ENCODE data around the gene S100A3.

Gene S100A3

GRCh38 chr1:153560771-153561465 is 11.9 kb upstream of the S100A3 start:
- Histone ChIP-seq H3K79me2 (ENCODE audit: insufficient read depth, low read length) (no peaks in the 10 kb centered on the region), H4K20me1 (ENCODE audit: insufficient read depth, low read length) (no peaks in the 10 kb centered on the region), H2AFZ (ENCODE audit: low read depth, low read length) (no peak overlapping the region), H3K9ac (ENCODE audit: low read depth, low read length) (no peak overlapping the region), H3K9me3 (ENCODE audit: insufficient read depth, low read length, severe bottlenecking) (no peaks in the 10 kb centered on the region), H3K4me2 (ENCODE audit: insufficient read depth, low read length) (no peak overlapping the region), H3K27me3 (ENCODE audit: insufficient read depth, low read length, poor library complexity) (no peaks in the 10 kb centered on the region), H3K4me1 (ENCODE audit: insufficient read depth, low read length) (no peaks in the 10 kb centered on the region), H3K36me3 (ENCODE audit: insufficient read depth, low read length) (no peaks in the 10 kb centered on the region), H3K4me3 (ENCODE audit: low read depth in 1 of 2, low read length in 2 of 2) (no peak overlapping the region), H3K27ac (ENCODE audit: low read length) (no peak overlapping the region)
- ATAC-seq (ENCODE audit: insufficient read depth, low read depth) (no peak), DNase-seq (no peak)
- TF ChIP-seq EZH2 (IDR thresholded peaks at IDR 0.05; ENCODE audit: borderline replicate concordance, low read depth, low read length, severe bottlenecking) = no peak
- TF ChIP-seq, protein P1, sequence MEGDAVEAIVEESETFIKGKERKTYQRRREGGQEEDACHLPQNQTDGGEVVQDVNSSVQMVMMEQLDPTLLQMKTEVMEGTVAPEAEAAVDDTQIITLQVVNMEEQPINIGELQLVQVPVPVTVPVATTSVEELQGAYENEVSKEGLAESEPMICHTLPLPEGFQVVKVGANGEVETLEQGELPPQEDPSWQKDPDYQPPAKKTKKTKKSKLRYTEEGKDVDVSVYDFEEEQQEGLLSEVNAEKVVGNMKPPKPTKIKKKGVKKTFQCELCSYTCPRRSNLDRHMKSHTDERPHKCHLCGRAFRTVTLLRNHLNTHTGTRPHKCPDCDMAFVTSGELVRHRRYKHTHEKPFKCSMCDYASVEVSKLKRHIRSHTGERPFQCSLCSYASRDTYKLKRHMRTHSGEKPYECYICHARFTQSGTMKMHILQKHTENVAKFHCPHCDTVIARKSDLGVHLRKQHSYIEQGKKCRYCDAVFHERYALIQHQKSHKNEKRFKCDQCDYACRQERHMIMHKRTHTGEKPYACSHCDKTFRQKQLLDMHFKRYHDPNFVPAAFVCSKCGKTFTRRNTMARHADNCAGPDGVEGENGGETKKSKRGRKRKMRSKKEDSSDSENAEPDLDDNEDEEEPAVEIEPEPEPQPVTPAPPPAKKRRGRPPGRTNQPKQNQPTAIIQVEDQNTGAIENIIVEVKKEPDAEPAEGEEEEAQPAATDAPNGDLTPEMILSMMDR (IDR thresholded peaks at IDR 0.05; ENCODE audit: borderline replicate concordance, extremely low read depth, low read length, poor library complexity, severe bottlenecking) = no peak

- no peaks in the 10 kb centered on the region for H3K27me3 ChIP-seq (ENCODE audit: insufficient read depth, low read length, poor library complexity)
- no peak overlapping the region for H2AFZ ChIP-seq (ENCODE audit: low read depth, low read length)
- no peak overlapping the region for H3K4me2 ChIP-seq (ENCODE audit: insufficient read depth, low read length)
- H3K79me2 ChIP-seq (ENCODE audit: insufficient read depth, low read length) = no peaks in the 10 kb centered on the region
- no peaks in the 10 kb centered on the region for H3K4me1 ChIP-seq (ENCODE audit: insufficient read depth, low read length)
- ATAC-seq (ENCODE audit: insufficient read depth, low read depth) = no peak
- DNase-seq = no peak
- H3K36me3 ChIP-seq (ENCODE audit: insufficient read depth, low read length) = no peaks in the 10 kb centered on the region
- no peak overlapping the region for H3K4me3 ChIP-seq (ENCODE audit: low read depth in 1 of 2, low read length in 2 of 2)
- TF ChIP-seq, protein P1 (IDR thresholded peaks at IDR 0.05; ENCODE audit: borderline replicate concordance, extremely low read depth, low read length, poor library complexity, severe bottlenecking) = no peak
- TF ChIP-seq EZH2 (IDR thresholded peaks at IDR 0.05; ENCODE audit: borderline replicate concordance, low read depth, low read length, severe bottlenecking) = no peak
- H3K9ac ChIP-seq (ENCODE audit: low read depth, low read length) = no peak overlapping the region
- H4K20me1 ChIP-seq (ENCODE audit: insufficient read depth, low read length) = no peaks in the 10 kb centered on the region
- H3K27ac ChIP-seq (ENCODE audit: low read length) = no peak overlapping the region
- H3K9me3 ChIP-seq (ENCODE audit: insufficient read depth, low read length, severe bottlenecking) = no peaks in the 10 kb centered on the region
Observed at GRCh38 chr1:153560241-153560640, 11.2 kb upstream of the S100A3 start.

- no peak overlapping the region for H3K27ac ChIP-seq (ENCODE audit: low read length)
- no peak for DNase-seq
Observed at GRCh38 chr1:153557877-153558276, 8.8 kb upstream of the S100A3 start.

More at GRCh38 chr1:153557877-153558276, 8.8 kb upstream of the S100A3 start:
- TF ChIP-seq, protein P1 (IDR thresholded peaks at IDR 0.05; ENCODE audit: borderline replicate concordance, extremely low read depth, low read length, poor library complexity, severe bottlenecking) = no peak
- no peak for TF ChIP-seq EZH2 (IDR thresholded peaks at IDR 0.05; ENCODE audit: borderline replicate concordance, low read depth, low read length, severe bottlenecking)
- H4K20me1 ChIP-seq (ENCODE audit: insufficient read depth, low read length) = no peaks in the 10 kb centered on the region
- H3K4me2 ChIP-seq (ENCODE audit: insufficient read depth, low read length) = no peak overlapping the region
- no peak overlapping the region for H3K9ac ChIP-seq (ENCODE audit: low read depth, low read length)
- no peaks in the 10 kb centered on the region for H3K4me1 ChIP-seq (ENCODE audit: insufficient read depth, low read length)
- ATAC-seq (ENCODE audit: insufficient read depth, low read depth) = no peak
- no peak overlapping the region for H3K4me3 ChIP-seq (ENCODE audit: low read depth in 1 of 2, low read length in 2 of 2)
- no peaks in the 10 kb centered on the region for H3K27me3 ChIP-seq (ENCODE audit: insufficient read depth, low read length, poor library complexity)
- no peak overlapping the region for H2AFZ ChIP-seq (ENCODE audit: low read depth, low read length)
- H3K36me3 ChIP-seq (ENCODE audit: insufficient read depth, low read length) = no peaks in the 10 kb centered on the region
- no peaks in the 10 kb centered on the region for H3K9me3 ChIP-seq (ENCODE audit: insufficient read depth, low read length, severe bottlenecking)
- no peaks in the 10 kb centered on the region for H3K79me2 ChIP-seq (ENCODE audit: insufficient read depth, low read length)

All from DND-41 (cell line).